Amniotic epithelial cell (primary cell): ENCODE data around the gene ELOA.
"Not testable (repeated sequence)": the region's sequence is repeated elsewhere in the genome, so short reads cannot be mapped to it uniquely, and the experiment has no call there.

Experiments used
- DNase-seq: peaks from one replicate; pipeline ENCODE4 v3.0.0-alpha.2; 2010; ENCODE audit warnings: low read depth

ELOA gene

GRCh38 chr1:23743287-23744152 lies at the start of gene ELOA:
TSS of gene ELOA (plus strand) at chr1:23743471. CDS start at chr1:23743504, 33 bp downstream.
- peak; percentile 49 for DNase-seq

DNA sequence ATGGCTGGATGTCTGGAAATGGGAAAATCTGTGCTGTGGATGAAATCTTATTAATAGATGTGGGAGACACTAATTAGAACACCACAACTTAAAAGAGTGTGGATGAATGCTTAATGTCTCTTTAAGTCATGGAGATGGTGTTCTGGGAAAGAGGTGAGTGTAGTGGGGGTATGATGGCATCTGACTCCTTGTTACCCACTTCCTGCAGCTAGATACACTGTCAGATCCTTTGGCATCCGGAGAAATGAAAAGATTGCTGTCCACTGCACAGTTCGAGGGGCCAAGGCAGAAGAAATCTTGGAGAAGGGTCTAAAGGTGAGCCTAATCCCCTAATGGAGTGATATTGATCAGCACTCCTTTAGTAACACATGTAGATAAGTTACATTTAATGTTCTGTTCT lies 49.7 kb upstream of the ELOA start:
- no peak for DNase-seq

- no peak for DNase-seq
Measured at GRCh38 chr1:23694371-23694770, 48.9 kb upstream of the ELOA start.

DNA sequence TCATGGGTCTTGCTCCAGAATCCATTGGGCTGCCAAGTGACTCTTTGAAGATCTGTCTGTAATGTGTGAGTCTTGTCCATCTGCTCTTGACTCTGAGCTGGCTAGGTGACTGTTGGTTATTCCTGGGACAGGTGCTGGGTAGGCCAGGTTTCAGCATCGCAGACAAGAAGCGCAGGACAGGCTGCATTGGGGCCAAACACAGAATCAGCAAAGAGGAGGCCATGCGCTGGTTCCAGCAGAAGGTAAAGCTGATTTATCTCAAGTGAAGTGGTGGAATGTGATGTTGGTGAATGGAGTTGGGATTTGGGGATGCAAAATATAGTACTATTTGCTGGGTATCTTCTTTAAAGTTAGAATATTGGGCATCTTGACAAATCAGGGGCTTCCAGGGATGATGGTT lies 47.6 kb upstream of the ELOA start:
- no peak for DNase-seq

GRCh38 chr1:23696335-23696989 lies 46.8 kb upstream of the ELOA start:
- DNase-seq, result peak; percentile 53

- DNase-seq, result no peak
Measured at GRCh38 chr1:23698466-23698865, 44.8 kb upstream of the ELOA start.

- no peak for DNase-seq
Measured at GRCh38 chr1:23699280-23700179, 43.7 kb upstream of the ELOA start.

DNA sequence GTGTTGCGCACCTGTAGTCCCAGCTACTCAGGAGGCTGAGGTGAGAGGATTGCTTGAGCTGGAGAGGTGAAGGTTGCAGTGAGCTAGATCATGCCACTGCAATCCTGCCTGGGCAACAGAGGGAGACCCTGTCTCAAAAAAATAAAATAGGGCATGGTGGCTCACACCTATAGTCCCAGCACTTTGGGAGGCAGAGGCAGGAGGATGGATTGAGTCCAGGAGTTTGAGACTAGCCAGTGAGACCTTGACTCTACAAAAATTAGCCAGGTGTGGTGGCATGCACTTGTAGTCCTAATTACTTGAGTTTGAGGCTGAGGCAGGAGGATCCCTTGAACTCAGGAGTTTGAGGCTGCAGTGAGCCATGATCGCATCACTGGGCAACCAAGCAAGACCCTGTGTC lies 42.0 kb upstream of the ELOA start:
- DNase-seq, result no peak

- peak; percentile 35 for DNase-seq
Measured at GRCh38 chr1:23701996-23702395, 41.3 kb upstream of the ELOA start.

GRCh38 chr1:23704834-23705495 lies 38.3 kb upstream of the ELOA start:
- no peak for DNase-seq

DNA sequence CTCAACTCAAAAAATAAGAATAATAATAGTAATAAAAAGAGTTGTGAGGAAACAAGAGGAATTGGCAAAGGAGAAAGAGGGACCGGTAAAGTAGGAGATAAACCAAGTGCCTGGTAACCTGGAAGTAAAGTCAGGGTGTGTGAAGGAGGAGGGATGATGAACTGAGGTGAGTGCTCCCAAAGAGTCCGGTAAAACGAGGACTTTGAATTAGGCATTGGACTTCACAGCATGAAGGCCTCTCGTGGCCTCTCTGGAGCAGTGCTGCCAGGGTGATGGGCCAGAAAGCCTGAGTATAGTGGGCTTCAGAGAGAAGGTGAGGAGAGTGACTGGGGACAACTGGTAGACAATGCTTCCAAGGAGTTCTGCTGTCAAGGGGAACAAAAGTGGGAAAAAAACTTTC lies 34.0 kb upstream of the ELOA start:
- DNase-seq, result no peak

DNA sequence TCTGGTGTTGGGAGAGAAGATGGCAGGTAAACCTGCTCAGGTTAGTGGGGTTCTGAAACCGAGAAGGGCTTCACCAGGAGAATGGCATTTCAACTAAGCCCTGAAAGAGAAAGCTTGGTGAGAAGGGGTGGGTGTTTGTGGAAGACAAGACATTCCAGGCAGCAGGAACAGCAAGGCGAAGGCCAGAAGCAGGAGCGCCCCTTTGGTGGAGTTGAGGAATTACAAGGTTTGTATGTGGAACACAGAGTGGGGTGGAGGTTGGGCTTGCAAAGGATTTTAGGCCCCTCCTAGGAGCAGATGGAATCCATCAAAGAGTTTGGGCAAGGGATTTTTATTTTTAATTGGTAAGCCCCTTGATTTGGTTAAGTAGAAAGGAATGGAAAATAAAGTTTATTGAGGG lies 24.8 kb upstream of the ELOA start:
- DNase-seq, result peak; percentile 58

GRCh38 chr1:23719162-23719820 lies 24.0 kb upstream of the ELOA start:
- DNase-seq, result peak; percentile 43

DNA sequence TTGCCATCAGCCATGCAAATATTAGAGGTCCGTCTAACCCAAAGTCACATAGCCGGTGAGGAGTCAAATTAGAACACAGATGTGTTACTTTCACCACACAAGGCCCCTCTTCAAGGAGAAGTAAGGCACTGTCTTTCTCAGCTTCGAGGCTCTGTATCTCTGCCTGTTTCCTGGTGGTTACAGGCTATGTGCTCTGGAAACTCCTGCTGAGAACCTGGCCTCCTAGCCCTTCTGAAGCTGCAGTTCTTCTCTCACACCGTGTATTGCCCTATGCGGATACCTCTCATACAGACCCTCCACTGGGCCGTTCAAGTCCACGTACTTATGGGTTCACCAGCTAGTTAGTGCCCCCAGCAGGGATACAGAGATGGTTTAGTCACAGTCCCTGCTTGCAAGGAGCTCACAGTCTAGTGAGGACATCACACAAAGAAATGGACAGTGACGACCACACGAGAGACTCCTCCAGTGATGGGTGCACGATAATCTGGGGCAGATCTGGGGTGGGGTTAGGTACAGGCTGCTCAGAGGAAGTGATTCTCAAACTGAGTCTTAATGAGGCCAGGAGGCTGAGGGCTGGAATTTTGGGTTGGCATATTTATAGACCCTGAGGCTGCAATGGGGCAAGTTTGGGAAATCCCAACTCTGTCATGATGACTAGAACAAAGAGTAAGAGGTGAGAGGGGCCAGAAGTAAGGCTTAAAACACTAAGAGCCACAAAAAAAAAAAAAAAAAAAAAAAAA lies 22.8 kb upstream of the ELOA start:
- DNase-seq, result no peak

GRCh38 chr1:23722652-23723051 lies 20.6 kb upstream of the ELOA start:
- DNase-seq, result no peak

GRCh38 chr1:23726686-23727085 lies 16.6 kb upstream of the ELOA start:
- DNase-seq, result peak; percentile 37

- peak; percentile 99 for DNase-seq
Measured at GRCh38 chr1:23727362-23727811, 15.9 kb upstream of the ELOA start.

DNA sequence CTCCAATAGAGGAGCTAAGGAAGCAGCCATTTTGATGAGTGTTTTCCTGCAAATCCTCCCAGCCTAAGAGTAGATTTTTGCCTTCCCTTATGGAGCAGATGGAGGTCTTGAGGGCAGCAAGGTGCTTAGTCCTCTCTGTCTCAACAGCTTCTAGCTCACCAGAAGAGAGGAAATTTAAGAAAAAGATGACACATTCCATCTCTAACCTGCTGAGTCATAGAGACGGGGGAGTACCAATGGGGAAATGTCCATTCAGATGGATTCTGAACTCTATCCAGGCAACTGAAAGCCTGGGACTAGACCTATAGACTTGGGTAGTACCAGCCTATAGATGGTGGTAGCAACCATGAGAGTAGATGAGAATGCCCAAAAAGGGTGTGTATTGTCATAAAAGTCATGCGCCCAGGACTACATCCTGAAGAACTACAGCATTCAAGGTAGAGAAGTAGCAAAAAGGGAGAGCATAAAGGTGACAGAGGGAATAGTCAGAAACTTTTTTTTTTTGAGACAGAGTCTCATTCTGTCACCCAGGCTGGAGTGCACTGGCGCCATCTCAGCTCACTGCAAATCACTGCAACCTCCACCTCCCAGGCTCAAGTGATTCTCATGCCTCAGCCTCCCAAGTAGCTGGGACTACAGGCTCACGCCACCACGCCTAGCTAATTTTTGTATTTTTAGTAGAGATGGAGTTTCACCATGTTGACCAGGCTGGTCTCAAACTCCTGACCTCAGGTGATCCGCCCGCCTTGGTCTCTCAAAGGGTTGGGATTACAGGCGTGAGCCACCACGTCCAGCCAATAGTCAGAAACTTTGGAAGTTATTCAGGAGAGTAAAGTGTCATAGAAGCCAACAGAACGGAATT lies 10.7 kb upstream of the ELOA start:
- peak; percentile 65 for DNase-seq

- not testable (repeated sequence) for DNase-seq
Measured at GRCh38 chr1:23733281-23733680, 10.0 kb upstream of the ELOA start.
